ENCODE measurements around the gene PICALM. TPM values are rescaled to one million over a fixed set of nuclear protein-coding genes. Genes with fewer than 3 reads are reported as not detected.
"Not testable (repeated sequence)": the region's sequence is repeated elsewhere in the genome, so short reads cannot be mapped to it uniquely, and the experiment has no call there.

The PICALM gene
- total and polyA plus RNA-seq, 4 donors = 56.8 to 454 (median 152) TPM

- Histone ChIP-seq H3K27me3 (ENCODE audit: control insufficient read depth in 3 of 3, insufficient read depth in 3 of 3, low read length in 2 of 3) (no peaks in the 10 kb centered on the region), H3K9ac (ENCODE audit: insufficient read depth in 1 of 2, low read length in 2 of 2) (no peak overlapping the region), H3K9me3 (ENCODE audit: control insufficient read depth in 4 of 4, insufficient read depth in 3 of 4, low read length in 3 of 4) (no peaks in the 10 kb centered on the region), H3K27ac (ENCODE audit: low read depth in 1 of 2, low read length in 1 of 2) (no peak overlapping the region), H3K4me1 (ENCODE audit: control insufficient read depth in 5 of 5, insufficient read depth in 5 of 5, low read length in 5 of 5) (no peaks in the 10 kb centered on the region), H3K4me3 (no peak overlapping the region), H3K36me3 (ENCODE audit: control insufficient read depth in 4 of 4, insufficient read depth in 4 of 4, low read length in 4 of 4) (no peaks in the 10 kb centered on the region)
- TF ChIP-seq CTCF (IDR thresholded peaks at IDR 0.05; ENCODE audit: control extremely low read depth, extremely low read depth) = no peak
- DNase-seq (no peak), ATAC-seq (ENCODE audit: insufficient read depth, low FRiP score) (no peak)
- 88% methylated on average over 1 of the region's 1 CpG for WGBS, 2 donors
These were observed 29.1 kb upstream of the PICALM start for GRCh38 chr11:86097980-86098379.

- no peak for TF ChIP-seq CTCF (IDR thresholded peaks at IDR 0.05; ENCODE audit: control extremely low read depth, extremely low read depth)
- DNase-seq (no peak), ATAC-seq (ENCODE audit: insufficient read depth, low FRiP score) (no peak)
- WGBS, 2 donors = 63 to 84% methylated on average over 2 of the region's 2 CpGs
- no peaks in the 10 kb centered on the region for H3K9me3 ChIP-seq (ENCODE audit: control insufficient read depth in 4 of 4, insufficient read depth in 3 of 4, low read length in 3 of 4)
- H3K4me1 ChIP-seq (ENCODE audit: control insufficient read depth in 5 of 5, insufficient read depth in 5 of 5, low read length in 5 of 5) = peaks cover 0 to 2% (median 0%) of the 10 kb centered on the region in 5 donors
- no peak overlapping the region for H3K9ac ChIP-seq (ENCODE audit: insufficient read depth in 1 of 2, low read length in 2 of 2)
- H3K27me3 ChIP-seq (ENCODE audit: control insufficient read depth in 3 of 3, insufficient read depth in 3 of 3, low read length in 2 of 3) = no peaks in the 10 kb centered on the region
- no peaks in the 10 kb centered on the region for H3K36me3 ChIP-seq (ENCODE audit: control insufficient read depth in 4 of 4, insufficient read depth in 4 of 4, low read length in 4 of 4)
- no peak overlapping the region for H3K27ac ChIP-seq (ENCODE audit: low read depth in 1 of 2, low read length in 1 of 2)
- H3K4me3 ChIP-seq = no peak overlapping the region
These were observed 22.7 kb upstream of the PICALM start for GRCh38 chr11:86091566-86091965.

- DNase-seq (no peak), ATAC-seq (ENCODE audit: insufficient read depth, low FRiP score) (no peak)
- Histone ChIP-seq H3K4me1 (ENCODE audit: control insufficient read depth in 5 of 5, insufficient read depth in 5 of 5, low read length in 5 of 5) (peaks cover 0 to 2% (median 0%) of the 10 kb centered on the region in 5 donors), H3K36me3 (ENCODE audit: control insufficient read depth in 4 of 4, insufficient read depth in 4 of 4, low read length in 4 of 4) (no peaks in the 10 kb centered on the region), H3K27me3 (ENCODE audit: control insufficient read depth in 3 of 3, insufficient read depth in 3 of 3, low read length in 2 of 3) (no peaks in the 10 kb centered on the region), H3K4me3 (no peak overlapping the region), H3K9me3 (ENCODE audit: control insufficient read depth in 4 of 4, insufficient read depth in 3 of 4, low read length in 3 of 4) (no peaks in the 10 kb centered on the region), H3K27ac (ENCODE audit: low read depth in 1 of 2, low read length in 1 of 2) (no peak overlapping the region), H3K9ac (ENCODE audit: insufficient read depth in 1 of 2, low read length in 2 of 2) (no peak overlapping the region)
- 88 to 96% methylated on average over 1 of the region's 1 CpG for WGBS, 2 donors
- no peak for TF ChIP-seq CTCF (IDR thresholded peaks at IDR 0.05; ENCODE audit: control extremely low read depth, extremely low read depth)
These were observed 22.2 kb upstream of the PICALM start for GRCh38 chr11:86091086-86091485.

- H3K36me3 ChIP-seq (ENCODE audit: control insufficient read depth in 4 of 4, insufficient read depth in 4 of 4, low read length in 4 of 4) = no peaks in the 10 kb centered on the region
- no peak overlapping the region for H3K27ac ChIP-seq (ENCODE audit: low read depth in 1 of 2, low read length in 1 of 2)
- peaks cover 0 to 2% (median 0%) of the 10 kb centered on the region in 5 donors for H3K4me1 ChIP-seq (ENCODE audit: control insufficient read depth in 5 of 5, insufficient read depth in 5 of 5, low read length in 5 of 5)
- H3K9me3 ChIP-seq (ENCODE audit: control insufficient read depth in 4 of 4, insufficient read depth in 3 of 4, low read length in 3 of 4) = no peaks in the 10 kb centered on the region
- 70 to 91% methylated on average over 1 of the region's 1 CpG for WGBS, 2 donors
- DNase-seq = peak in 2 of 3 donors; percentile 5 to 14
- H3K4me3 ChIP-seq = no peak overlapping the region
- H3K9ac ChIP-seq (ENCODE audit: insufficient read depth in 1 of 2, low read length in 2 of 2) = no peak overlapping the region
- ATAC-seq (ENCODE audit: insufficient read depth, low FRiP score) = no peak
- H3K27me3 ChIP-seq (ENCODE audit: control insufficient read depth in 3 of 3, insufficient read depth in 3 of 3, low read length in 2 of 3) = no peaks in the 10 kb centered on the region
- TF ChIP-seq CTCF (IDR thresholded peaks at IDR 0.05; ENCODE audit: control extremely low read depth, extremely low read depth) = no peak
These were observed 20.8 kb upstream of the PICALM start for GRCh38 chr11:86089659-86090058.

- not testable (repeated sequence) for H3K4me1 ChIP-seq (ENCODE audit: control insufficient read depth in 5 of 5, insufficient read depth in 5 of 5, low read length in 5 of 5); ATAC-seq (ENCODE audit: insufficient read depth, low FRiP score); DNase-seq; H3K4me3 ChIP-seq; H3K27ac ChIP-seq (ENCODE audit: low read depth in 1 of 2, low read length in 1 of 2); H3K36me3 ChIP-seq (ENCODE audit: control insufficient read depth in 4 of 4, insufficient read depth in 4 of 4, low read length in 4 of 4); H3K9ac ChIP-seq (ENCODE audit: insufficient read depth in 1 of 2, low read length in 2 of 2); H3K9me3 ChIP-seq (ENCODE audit: control insufficient read depth in 4 of 4, insufficient read depth in 3 of 4, low read length in 3 of 4); H3K27me3 ChIP-seq (ENCODE audit: control insufficient read depth in 3 of 3, insufficient read depth in 3 of 3, low read length in 2 of 3)
- 99 to 100% methylated on average over 2 of the region's 2 CpGs for WGBS, 2 donors
These were observed 18.8 kb upstream of the PICALM start for GRCh38 chr11:86087688-86088087.

Data from lung (tissue), 12 donors.